ENCODE results near the gene SLC51B.

GRCh38 chr15:65097651-65098263 lies 52.6 kb downstream of the SLC51B start:
- TF ChIP-seq CTCF (IDR thresholded peaks at IDR 0.05; ENCODE audit: borderline replicate concordance, extremely low read depth, low read length, poor library complexity, severe bottlenecking) = no peak
- TF ChIP-seq EZH2 (IDR thresholded peaks at IDR 0.05; ENCODE audit: borderline replicate concordance, low read depth, low read length, severe bottlenecking) = no peak
